Panc1 (cell line): ENCODE data around the gene CPS1. TPM values are rescaled to one million over a fixed set of nuclear protein-coding genes. Genes with fewer than 3 reads are reported as not detected.

Experiments used
- ATAC-seq: fragments of 200-7000 bp; cut with Tn5 transposase; 2 replicates; pipeline ENCODE4 v1.9.1; 2020; ENCODE audit warnings: mild to moderate bottlenecking, moderate library complexity
- BruUV-seq: library from RNA; stranded (reverse); fragments of 400-500 nt; replicated peaks from 2 replicates; lab custom pipeline; 2021; lab: Mats Ljungman, UMichigan
- CTCF ChIA-PET: fragments of 300-600 bp; sonication (Branson Sonifier 250); formaldehyde crosslinking; loops from one replicate; lab custom pipeline; 2022; ENCODE audit warnings: antibody characterized with exemption; lab: Charles Lee
- POLR2A ChIA-PET: fragments of 300-600 bp; sonication (Branson Sonifier 250); formaldehyde crosslinking; loops from one replicate; lab custom pipeline; 2022; ENCODE audit warnings: antibody characterized with exemption; lab: Charles Lee
- DNase-seq: peaks from one replicate; pipeline ENCODE4 v3.0.0-alpha.2; 2010; ENCODE audit warnings: low read depth, low spot score
- H3K27ac ChIP-seq: 2 replicates; pipeline ENCODE4 v1.5.1; 2011; ENCODE audit warnings: mild to moderate bottlenecking, low read length, inconsistent platforms
- H3K27me3 ChIP-seq: fragments of 200-500 bp; sonication (Bioruptor generic); 2 replicates; pipeline ENCODE4 v1.6.0; 2014; ENCODE audit warnings: low read length, inconsistent platforms; ENCODE audit not compliant: control insufficient read depth, insufficient read depth
- H3K36me3 ChIP-seq: fragments of 200-500 bp; sonication (Bioruptor generic); 2 replicates; pipeline ENCODE4 v1.5.1; 2014; ENCODE audit warnings: inconsistent platforms, mild to moderate bottlenecking, low read length, moderate library complexity; ENCODE audit not compliant: control insufficient read depth, insufficient read depth
- H3K4me1 ChIP-seq: 2 replicates; pipeline ENCODE4 v1.5.1; 2011; ENCODE audit warnings: inconsistent platforms, mild to moderate bottlenecking, low read length, moderate library complexity; ENCODE audit not compliant: control insufficient read depth, insufficient read depth
- H3K4me3 ChIP-seq, 2 experiments: 2 replicates each; pipeline ENCODE4 v1.5.1; 2011 to 2012; ENCODE audit warnings: low read depth in 2 of 2, low read length in 2 of 2, mild to moderate bottlenecking in 2 of 2, inconsistent platforms in 1 of 2, moderate library complexity in 1 of 2
- H3K9me3 ChIP-seq: fragments of 200-500 bp; sonication (Bioruptor generic); 2 replicates; pipeline ENCODE4 v1.5.1; 2014; ENCODE audit warnings: low read depth, mild to moderate bottlenecking, inconsistent platforms, low read length, moderate library complexity; ENCODE audit not compliant: control insufficient read depth, insufficient read depth
- POLR2AphosphoS5 ChIP-seq: IDR thresholded peaks from 2 replicates; pipeline ENCODE4 v1.6.1; 2012; ENCODE audit warnings: mild to moderate bottlenecking, low read depth, low read length, moderate library complexity
- SIN3A ChIP-seq: IDR thresholded peaks from 2 replicates; pipeline ENCODE4 v1.6.1; 2012; ENCODE audit warnings: low read depth, mild to moderate bottlenecking, low read length, moderate library complexity, borderline replicate concordance; ENCODE audit not compliant: insufficient read depth
- TCF7L2 ChIP-seq: IDR thresholded peaks from 2 replicates; pipeline ENCODE4 v1.6.1; 2011; ENCODE audit warnings: mild to moderate bottlenecking, low read depth, low read length, inconsistent platforms
- in situ Hi-C: cut with HindIII; loops from 2 replicates; pipeline ENCODE4 v1.10.0; 2016; ENCODE audit warnings: low sequenced_read_pairs, low pct_unique_long_range_greater_than_20kb
- intact Hi-C: fragments of 100-400 bp; cut with micrococcal nuclease; formaldehyde crosslinking; loops from one replicate; pipeline ENCODE4 v1.10.0; 2022; ENCODE audit not compliant: unreplicated experiment
- total RNA-seq: library from RNA; stranded (reverse); gene quantifications from one replicate; pipeline ENCODE4 v1.2.1, GENCODE V29; 2021; ENCODE audit not compliant: unreplicated experiment
- TF ChIP-seq, protein P1 (sequence below): fragments of 450-650 bp; IDR thresholded peaks from 2 replicates; pipeline ENCODE4 v1.5.1; 2017; ENCODE audit warnings: mild to moderate bottlenecking
- TF ChIP-seq, protein P2 (sequence below), 2 experiments: IDR thresholded peaks; 2 replicates each; pipeline ENCODE4 v1.6.1; 2011 to 2012; ENCODE audit warnings: low read depth in 2 of 2, control low read depth in 1 of 2, low read length in 1 of 2, mild to moderate bottlenecking in 1 of 2, moderate library complexity in 1 of 2; ENCODE audit not compliant: insufficient read depth in 1 of 2

Gene CPS1
- total RNA-seq, 1 experiment from 2014 or later: 5.1 TPM

- H3K27me3 ChIP-seq: no peaks in the 10 kb centered on the region
- no peak overlapping the region for H3K4me3 ChIP-seq
- no peaks in the 10 kb centered on the region for H3K9me3 ChIP-seq
- no peak for ATAC-seq
- TF ChIP-seq SIN3A (no peak), TCF7L2 (no peak), POLR2AphosphoS5 (no peak)
- TF ChIP-seq, protein P1, sequence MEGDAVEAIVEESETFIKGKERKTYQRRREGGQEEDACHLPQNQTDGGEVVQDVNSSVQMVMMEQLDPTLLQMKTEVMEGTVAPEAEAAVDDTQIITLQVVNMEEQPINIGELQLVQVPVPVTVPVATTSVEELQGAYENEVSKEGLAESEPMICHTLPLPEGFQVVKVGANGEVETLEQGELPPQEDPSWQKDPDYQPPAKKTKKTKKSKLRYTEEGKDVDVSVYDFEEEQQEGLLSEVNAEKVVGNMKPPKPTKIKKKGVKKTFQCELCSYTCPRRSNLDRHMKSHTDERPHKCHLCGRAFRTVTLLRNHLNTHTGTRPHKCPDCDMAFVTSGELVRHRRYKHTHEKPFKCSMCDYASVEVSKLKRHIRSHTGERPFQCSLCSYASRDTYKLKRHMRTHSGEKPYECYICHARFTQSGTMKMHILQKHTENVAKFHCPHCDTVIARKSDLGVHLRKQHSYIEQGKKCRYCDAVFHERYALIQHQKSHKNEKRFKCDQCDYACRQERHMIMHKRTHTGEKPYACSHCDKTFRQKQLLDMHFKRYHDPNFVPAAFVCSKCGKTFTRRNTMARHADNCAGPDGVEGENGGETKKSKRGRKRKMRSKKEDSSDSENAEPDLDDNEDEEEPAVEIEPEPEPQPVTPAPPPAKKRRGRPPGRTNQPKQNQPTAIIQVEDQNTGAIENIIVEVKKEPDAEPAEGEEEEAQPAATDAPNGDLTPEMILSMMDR: no peak
- no TSS peak for BruUV-seq
- no peaks in the 10 kb centered on the region for H3K4me1 ChIP-seq
- POLR2A ChIA-PET: no interaction called here
- CTCF ChIA-PET: no interaction called here
- no peak overlapping the region for H3K27ac ChIP-seq
- no peaks in the 10 kb centered on the region for H3K36me3 ChIP-seq
- DNase-seq: no peak
- intact Hi-C loops (no loop called here), in situ Hi-C loops (no loop called here)
These were observed 31.9 kb upstream of the CPS1 start for GRCh38 chr2:210524533-210524932.

DNA sequence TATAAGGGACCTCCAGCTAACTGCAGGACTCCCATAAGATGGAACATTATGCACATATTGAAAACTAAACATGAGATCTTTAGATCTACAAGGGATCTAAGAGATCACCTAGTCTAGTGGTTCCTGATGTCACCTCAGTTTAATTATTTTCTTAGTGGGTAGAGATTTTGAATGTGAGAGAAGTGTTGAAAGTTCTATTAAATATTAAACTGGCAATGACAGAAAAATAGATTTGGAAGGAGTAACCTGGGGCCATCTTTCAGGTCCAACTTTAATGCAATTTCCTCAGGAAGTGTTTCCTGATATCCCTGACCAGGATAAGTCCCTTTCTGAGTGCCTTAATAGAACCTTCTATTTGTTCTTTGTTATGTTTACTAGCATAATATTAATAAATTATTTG, 29.1 kb upstream of the CPS1 start:
- CTCF ChIA-PET: no interaction called here
- no TSS peak for BruUV-seq
- Histone ChIP-seq H3K9me3 (no peaks in the 10 kb centered on the region), H3K27ac (no peak overlapping the region), H3K4me1 (no peaks in the 10 kb centered on the region), H3K4me3 (no peak overlapping the region), H3K27me3 (no peaks in the 10 kb centered on the region), H3K36me3 (no peaks in the 10 kb centered on the region)
- no peak for ATAC-seq
- intact Hi-C loops (no loop called here), in situ Hi-C loops (no loop called here)
- POLR2A ChIA-PET: no interaction called here
- TF ChIP-seq, protein P2, sequence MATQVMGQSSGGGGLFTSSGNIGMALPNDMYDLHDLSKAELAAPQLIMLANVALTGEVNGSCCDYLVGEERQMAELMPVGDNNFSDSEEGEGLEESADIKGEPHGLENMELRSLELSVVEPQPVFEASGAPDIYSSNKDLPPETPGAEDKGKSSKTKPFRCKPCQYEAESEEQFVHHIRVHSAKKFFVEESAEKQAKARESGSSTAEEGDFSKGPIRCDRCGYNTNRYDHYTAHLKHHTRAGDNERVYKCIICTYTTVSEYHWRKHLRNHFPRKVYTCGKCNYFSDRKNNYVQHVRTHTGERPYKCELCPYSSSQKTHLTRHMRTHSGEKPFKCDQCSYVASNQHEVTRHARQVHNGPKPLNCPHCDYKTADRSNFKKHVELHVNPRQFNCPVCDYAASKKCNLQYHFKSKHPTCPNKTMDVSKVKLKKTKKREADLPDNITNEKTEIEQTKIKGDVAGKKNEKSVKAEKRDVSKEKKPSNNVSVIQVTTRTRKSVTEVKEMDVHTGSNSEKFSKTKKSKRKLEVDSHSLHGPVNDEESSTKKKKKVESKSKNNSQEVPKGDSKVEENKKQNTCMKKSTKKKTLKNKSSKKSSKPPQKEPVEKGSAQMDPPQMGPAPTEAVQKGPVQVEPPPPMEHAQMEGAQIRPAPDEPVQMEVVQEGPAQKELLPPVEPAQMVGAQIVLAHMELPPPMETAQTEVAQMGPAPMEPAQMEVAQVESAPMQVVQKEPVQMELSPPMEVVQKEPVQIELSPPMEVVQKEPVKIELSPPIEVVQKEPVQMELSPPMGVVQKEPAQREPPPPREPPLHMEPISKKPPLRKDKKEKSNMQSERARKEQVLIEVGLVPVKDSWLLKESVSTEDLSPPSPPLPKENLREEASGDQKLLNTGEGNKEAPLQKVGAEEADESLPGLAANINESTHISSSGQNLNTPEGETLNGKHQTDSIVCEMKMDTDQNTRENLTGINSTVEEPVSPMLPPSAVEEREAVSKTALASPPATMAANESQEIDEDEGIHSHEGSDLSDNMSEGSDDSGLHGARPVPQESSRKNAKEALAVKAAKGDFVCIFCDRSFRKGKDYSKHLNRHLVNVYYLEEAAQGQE (IDR thresholded peaks at IDR 0.05; ENCODE audit: insufficient read depth in 1 of 2, low read depth in 2 of 2, low read length in 1 of 2): no peak
- TF ChIP-seq SIN3A (no peak), POLR2AphosphoS5 (no peak)
- no peak for DNase-seq

DNA sequence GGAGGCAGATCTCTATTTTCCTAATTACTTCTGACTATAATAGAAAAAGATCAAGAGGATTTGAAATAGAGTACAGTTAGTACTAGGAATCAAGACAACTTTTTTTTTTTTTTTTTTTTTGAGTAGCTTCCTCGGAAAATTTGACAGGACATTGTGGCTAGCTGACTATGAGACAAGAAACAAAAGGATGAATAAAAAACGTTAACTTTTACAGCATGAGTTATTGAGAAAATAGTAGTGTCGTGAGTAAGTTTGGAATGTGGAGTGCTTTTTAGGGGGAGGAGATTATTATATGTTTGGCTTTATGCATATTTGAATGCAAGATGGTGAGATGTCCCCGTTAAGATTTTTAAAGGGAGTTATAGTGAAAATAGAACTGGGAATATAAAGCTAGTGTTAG, 27.7 kb upstream of the CPS1 start:
- TF ChIP-seq TCF7L2: no peak
- no peak for TF ChIP-seq SIN3A
- no peak for TF ChIP-seq POLR2AphosphoS5
- TF ChIP-seq, protein P2 (IDR thresholded peaks at IDR 0.05; ENCODE audit: insufficient read depth in 1 of 2, low read depth in 2 of 2, low read length in 1 of 2): no peak
- TF ChIP-seq, protein P1: no peak
- Histone ChIP-seq H3K4me3 (no peak overlapping the region), H3K36me3 (no peaks in the 10 kb centered on the region), H3K27ac (no peak overlapping the region), H3K27me3 (no peaks in the 10 kb centered on the region), H3K4me1 (no peaks in the 10 kb centered on the region), H3K9me3 (no peaks in the 10 kb centered on the region)
- intact Hi-C loops: no loop called here
- POLR2A ChIA-PET: no interaction called here
- CTCF ChIA-PET: no interaction called here
- BruUV-seq: no TSS peak
- DNase-seq (no peak), ATAC-seq (no peak)
- in situ Hi-C loops: no loop called here
